ENCODE measurements around the gene DSCAM. TPM values are rescaled to one million over a fixed set of nuclear protein-coding genes. Genes with fewer than 3 reads are reported as not detected.

Gene DSCAM
- total RNA-seq, 2 donors from 2014 or later, result not detected

DNA sequence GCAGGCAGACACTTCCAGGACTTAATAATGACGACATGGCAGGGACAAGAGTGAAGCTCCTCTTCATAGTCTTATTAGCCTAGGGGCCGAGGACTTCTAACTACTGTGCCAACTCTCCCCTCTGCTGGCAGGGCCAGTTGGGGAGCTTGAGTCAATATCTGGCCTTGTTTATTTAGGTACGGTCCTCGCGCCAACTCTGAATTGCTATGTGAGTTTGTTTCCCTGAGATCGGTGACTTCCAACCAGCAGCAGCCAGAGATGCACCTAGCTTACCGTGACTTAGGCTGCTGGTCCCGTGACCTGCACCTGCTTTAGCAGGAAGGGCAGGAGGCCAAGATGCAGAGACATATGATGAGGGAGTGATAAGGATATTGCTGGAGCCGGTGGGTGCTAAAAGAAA, 528.6 kb downstream of the DSCAM start:
- Mint-ChIP-seq H3K27me3 (ENCODE audit: low read depth) (no peaks in the 10 kb centered on the region), H3K27ac (no peak overlapping the region), H3K4me1 (ENCODE audit: low read depth) (no peaks in the 10 kb centered on the region), H3K36me3 (ENCODE audit: insufficient read depth in 2 of 2) (no peaks in the 10 kb centered on the region), H3K9me3 (peaks cover 6 to 7% of the 10 kb centered on the region in 2 donors), H3K4me3 (no peak overlapping the region)
- no peak for DNase-seq
- no peak for ATAC-seq (replicated peaks in 1 of 2)

DNA sequence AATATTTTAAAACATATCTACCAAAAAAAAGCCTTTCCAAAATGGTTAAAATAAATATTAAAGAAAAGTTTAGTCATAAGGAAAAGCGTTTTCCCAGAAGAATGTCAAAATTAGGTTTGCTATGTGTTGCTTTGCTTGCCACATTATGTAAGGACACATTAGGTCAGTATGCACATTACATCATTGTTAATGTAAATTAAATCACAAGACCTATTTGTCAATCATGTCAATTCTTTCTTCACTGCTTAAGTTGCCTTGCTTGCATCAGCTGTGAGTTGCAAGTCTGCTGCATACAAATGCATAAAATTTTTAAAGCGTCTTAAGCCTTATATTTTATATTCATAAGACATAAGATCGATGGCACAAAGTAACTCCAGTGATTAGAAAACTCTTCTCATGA, 530.9 kb downstream of the DSCAM start:
- Mint-ChIP-seq H3K27me3 (ENCODE audit: low read depth) (no peaks in the 10 kb centered on the region), H3K27ac (no peak overlapping the region), H3K36me3 (ENCODE audit: insufficient read depth in 2 of 2) (no peaks in the 10 kb centered on the region), H3K9me3 (peaks cover 3% of the 10 kb centered on the region in 2 donors), H3K4me3 (no peak overlapping the region), H3K4me1 (ENCODE audit: low read depth) (no peaks in the 10 kb centered on the region)
- ATAC-seq (replicated peaks in 1 of 2) (no peak), DNase-seq (no peak)

DNA sequence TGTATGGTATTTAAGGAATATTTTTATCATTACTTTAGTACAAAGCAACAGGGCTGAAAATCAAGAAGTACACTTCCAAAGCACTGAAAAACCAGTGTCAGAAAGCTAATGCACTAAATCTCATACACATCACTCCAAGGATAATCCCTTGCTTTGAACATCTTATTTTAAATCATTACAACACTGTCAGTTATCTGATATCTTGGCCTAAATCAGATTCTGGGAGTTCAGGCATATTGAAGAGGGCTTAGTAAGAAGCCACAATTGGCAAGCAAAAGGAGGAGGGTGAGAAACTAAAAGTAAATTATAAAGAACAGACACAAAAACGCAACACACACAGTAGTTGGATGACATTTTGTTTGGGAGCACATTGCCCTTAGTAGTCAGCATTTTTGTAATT, 531.3 kb downstream of the DSCAM start:
- peaks cover 2 to 3% of the 10 kb centered on the region in 2 donors for H3K9me3 Mint-ChIP-seq
- no peaks in the 10 kb centered on the region for H3K36me3 Mint-ChIP-seq (ENCODE audit: insufficient read depth in 2 of 2)
- ATAC-seq (replicated peaks in 1 of 2) (no peak), DNase-seq (no peak)
- no peaks in the 10 kb centered on the region for H3K4me1 Mint-ChIP-seq (ENCODE audit: low read depth)
- no peak overlapping the region for H3K27ac Mint-ChIP-seq
- H3K4me3 Mint-ChIP-seq, result no peak overlapping the region
- H3K27me3 Mint-ChIP-seq (ENCODE audit: low read depth), result no peaks in the 10 kb centered on the region

DNA sequence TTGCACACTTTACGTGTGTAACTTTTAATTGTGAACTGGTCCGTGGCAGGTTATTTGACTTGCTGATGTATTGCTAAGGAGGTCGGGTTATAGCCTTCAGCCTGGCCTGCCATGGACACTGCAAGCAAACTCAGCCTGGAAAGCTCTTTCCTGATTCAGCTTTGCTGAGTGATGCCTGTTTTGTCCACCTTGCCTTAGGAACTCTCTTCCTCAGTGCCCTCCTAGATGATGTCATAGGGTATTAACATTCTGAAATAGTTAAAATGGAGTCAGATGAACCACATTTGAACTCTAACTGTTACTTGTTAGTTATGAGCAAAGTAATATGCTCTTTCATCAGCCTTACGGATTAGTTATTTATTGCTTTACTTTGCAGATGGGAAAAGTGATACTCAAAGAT, 533.7 kb downstream of the DSCAM start:
- no peaks in the 10 kb centered on the region for H3K27me3 Mint-ChIP-seq (ENCODE audit: low read depth)
- peaks cover 4% of the 10 kb centered on the region in 2 donors for H3K9me3 Mint-ChIP-seq
- DNase-seq, result no peak
- H3K4me3 Mint-ChIP-seq, result no peak overlapping the region
- no peaks in the 10 kb centered on the region for H3K4me1 Mint-ChIP-seq (ENCODE audit: low read depth)
- H3K27ac Mint-ChIP-seq, result no peak overlapping the region
- ATAC-seq (replicated peaks in 1 of 2), result no peak
- no peaks in the 10 kb centered on the region for H3K36me3 Mint-ChIP-seq (ENCODE audit: insufficient read depth in 2 of 2)

DNA sequence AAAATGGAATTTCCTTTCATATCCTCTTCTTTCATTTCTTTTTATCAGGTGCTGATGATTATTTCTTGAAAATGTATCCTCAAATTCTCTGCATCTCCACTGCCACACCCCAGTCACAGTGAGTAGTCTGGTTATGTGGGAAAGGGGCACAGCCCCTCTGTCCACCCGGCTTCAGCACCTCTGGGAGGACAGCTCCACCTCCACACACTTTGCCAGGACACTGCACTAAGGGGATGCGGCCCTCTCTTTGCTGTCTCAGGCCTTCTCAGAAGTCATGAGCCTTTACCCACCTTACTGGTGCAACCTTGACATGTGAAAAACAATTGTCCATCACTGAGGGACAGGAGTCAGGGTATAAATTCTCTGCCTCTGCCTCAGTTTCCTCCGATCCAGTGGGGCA, 546.7 kb downstream of the DSCAM start:
- Mint-ChIP-seq H3K36me3 (ENCODE audit: insufficient read depth in 2 of 2) (no peaks in the 10 kb centered on the region), H3K27ac (no peak overlapping the region), H3K4me3 (no peak overlapping the region), H3K4me1 (ENCODE audit: low read depth) (no peaks in the 10 kb centered on the region), H3K27me3 (ENCODE audit: low read depth) (no peaks in the 10 kb centered on the region), H3K9me3 (peaks cover 16 to 18% of the 10 kb centered on the region in 2 donors)
- no peak for ATAC-seq (replicated peaks in 1 of 2)
- DNase-seq, result no peak

DNA sequence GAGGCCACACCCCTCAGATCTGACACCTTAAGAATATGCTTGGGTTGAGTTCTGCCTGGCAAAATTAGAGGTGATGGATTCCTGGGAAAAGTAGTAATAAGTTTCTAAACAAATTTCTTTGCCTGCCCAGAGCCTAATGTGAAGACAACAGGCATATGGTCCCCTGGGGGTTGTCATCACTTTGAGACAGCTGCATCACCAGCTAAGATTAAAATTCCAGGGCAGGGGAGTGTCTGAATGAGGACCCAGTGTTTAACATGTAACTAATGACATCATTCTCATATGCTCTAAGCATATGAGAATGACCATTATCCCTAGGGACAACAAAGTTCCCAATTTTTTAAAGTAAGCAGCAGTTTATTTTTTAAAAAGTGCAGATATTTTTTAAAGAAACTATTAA, 547.5 kb downstream of the DSCAM start:
- H3K4me3 Mint-ChIP-seq, result no peak overlapping the region
- peaks cover 16 to 18% of the 10 kb centered on the region in 2 donors for H3K9me3 Mint-ChIP-seq
- H3K27ac Mint-ChIP-seq, result no peak overlapping the region
- DNase-seq (no peak), ATAC-seq (replicated peaks in 1 of 2) (no peak)
- no peaks in the 10 kb centered on the region for H3K27me3 Mint-ChIP-seq (ENCODE audit: low read depth)
- H3K4me1 Mint-ChIP-seq (ENCODE audit: low read depth), result no peaks in the 10 kb centered on the region
- no peaks in the 10 kb centered on the region for H3K36me3 Mint-ChIP-seq (ENCODE audit: insufficient read depth in 2 of 2)

DNA sequence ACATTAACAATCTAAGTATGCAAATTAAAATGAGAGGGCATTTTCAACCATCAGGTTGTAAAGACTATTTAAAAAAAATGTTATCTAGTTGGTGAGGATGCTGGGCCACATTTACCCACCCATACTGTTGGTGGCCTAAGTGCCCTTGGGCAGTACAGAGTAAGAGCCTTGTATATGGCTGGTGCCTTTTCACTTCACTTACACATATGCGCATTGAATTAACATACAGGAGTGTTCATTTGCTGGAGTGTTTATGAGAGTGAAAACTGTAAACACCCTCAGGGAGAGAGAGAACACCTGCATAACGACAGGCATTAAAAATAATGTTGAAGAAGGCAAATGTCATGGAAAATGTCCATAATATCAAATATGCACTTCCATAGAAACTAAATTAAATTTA, 552.6 kb downstream of the DSCAM start:
- H3K9me3 Mint-ChIP-seq, result peaks cover 0 to 2% of the 10 kb centered on the region in 2 donors
- H3K4me3 Mint-ChIP-seq, result no peak overlapping the region
- DNase-seq (no peak), ATAC-seq (replicated peaks in 1 of 2) (no peak)
- no peaks in the 10 kb centered on the region for H3K4me1 Mint-ChIP-seq (ENCODE audit: low read depth)
- H3K27ac Mint-ChIP-seq, result no peak overlapping the region
- no peaks in the 10 kb centered on the region for H3K27me3 Mint-ChIP-seq (ENCODE audit: low read depth)
- no peaks in the 10 kb centered on the region for H3K36me3 Mint-ChIP-seq (ENCODE audit: insufficient read depth in 2 of 2)

DNA sequence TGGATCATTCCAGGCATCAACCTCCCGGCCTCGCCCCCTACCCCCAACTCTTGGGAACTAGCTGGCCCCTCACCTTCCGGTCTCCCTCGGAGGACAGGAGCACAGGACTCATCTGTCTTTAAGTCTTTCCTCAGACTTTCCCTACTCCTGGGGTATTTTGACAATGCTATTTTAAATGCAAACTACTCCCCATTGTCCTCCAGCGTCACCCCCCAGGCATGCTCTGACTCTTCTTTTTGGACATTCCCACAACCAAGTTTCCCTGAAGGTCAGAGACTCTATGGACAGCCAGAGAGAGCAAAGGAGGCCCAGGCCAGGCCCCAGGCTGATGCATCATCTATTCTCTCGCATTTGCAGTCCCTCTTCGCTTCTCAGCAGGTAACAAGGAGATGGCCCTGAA, 555.4 kb downstream of the DSCAM start:
- ATAC-seq (replicated peaks in 1 of 2) (no peak), DNase-seq (no peak)
- H3K4me3 Mint-ChIP-seq, result no peak overlapping the region
- H3K27ac Mint-ChIP-seq, result no peak overlapping the region
- no peaks in the 10 kb centered on the region for H3K4me1 Mint-ChIP-seq (ENCODE audit: low read depth)
- no peaks in the 10 kb centered on the region for H3K9me3 Mint-ChIP-seq
- H3K27me3 Mint-ChIP-seq (ENCODE audit: low read depth), result no peaks in the 10 kb centered on the region
- H3K36me3 Mint-ChIP-seq (ENCODE audit: insufficient read depth in 2 of 2), result no peaks in the 10 kb centered on the region

DNA sequence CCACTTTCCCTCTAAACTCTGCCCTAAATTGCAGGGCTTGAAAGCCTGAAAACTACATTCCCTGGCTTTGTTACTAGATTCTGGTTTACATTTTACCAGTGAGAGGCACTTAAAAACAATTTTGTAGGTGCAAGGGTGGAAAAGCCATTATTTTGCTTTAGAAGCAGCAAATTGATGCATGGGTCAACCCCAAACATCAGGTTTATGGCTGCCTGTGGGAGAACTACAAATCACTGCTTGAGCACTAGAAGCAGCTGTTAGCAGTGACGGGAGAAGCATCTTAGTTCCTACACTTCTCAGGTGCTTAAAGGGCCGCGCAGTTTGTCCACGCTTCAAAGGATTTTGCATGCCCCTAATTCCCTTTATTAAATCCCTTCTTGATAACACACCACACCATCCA, 562.5 kb downstream of the DSCAM start:
- Mint-ChIP-seq H3K9me3 (peaks cover 2% of the 10 kb centered on the region in 2 donors), H3K4me1 (ENCODE audit: low read depth) (no peaks in the 10 kb centered on the region), H3K36me3 (ENCODE audit: insufficient read depth in 2 of 2) (peaks cover 0 to 2% of the 10 kb centered on the region in 2 donors), H3K4me3 (no peak overlapping the region), H3K27me3 (ENCODE audit: low read depth) (peaks cover 6% of the 10 kb centered on the region), H3K27ac (no peak overlapping the region)
- ATAC-seq (replicated peaks in 1 of 2), result no peak
- DNase-seq, result no peak

DNA sequence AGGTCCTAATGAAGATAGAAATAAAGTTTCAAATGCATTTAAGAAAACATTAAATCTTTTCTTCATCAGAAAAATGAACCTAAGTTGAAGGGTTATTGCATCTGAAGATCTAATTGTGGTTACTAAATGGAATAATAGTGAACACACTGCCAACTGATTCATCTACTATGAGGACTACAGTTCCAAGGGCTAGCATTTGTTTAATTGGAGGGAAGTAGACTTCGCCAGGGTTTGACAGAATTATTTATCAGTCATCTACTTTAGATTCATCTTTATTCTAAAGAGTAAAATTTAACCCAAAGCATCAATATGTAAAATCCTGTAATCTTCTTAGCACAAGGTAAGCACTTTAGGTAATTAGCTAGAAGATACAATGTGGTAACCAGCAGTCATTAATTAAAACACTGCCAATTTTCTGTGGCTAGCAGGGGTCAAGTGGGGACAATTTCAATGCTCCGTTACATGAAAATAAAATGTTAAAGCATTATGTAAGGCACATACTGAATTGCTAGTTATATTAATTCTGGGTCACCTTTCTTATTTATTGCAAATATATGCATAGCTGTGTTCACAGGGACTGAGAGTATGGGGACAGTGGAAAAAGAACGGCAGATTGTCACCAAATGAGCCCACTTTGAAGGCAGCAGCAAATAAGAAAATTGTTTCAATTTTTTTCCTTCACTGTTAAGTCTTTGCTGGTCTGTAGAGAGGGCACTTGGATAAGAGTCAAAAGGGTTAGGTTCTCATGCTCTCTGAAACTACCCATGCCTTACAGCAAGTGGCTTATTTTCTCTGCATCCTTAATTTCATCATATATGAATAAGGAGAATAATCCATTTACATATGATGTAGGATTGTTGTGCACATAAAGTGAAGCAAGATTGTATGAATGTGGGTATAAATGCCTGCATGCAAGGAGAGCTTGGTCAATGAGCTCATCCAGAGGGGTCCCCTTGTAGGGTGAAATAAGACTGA, 563.8 kb downstream of the DSCAM start:
- ATAC-seq (replicated peaks in 1 of 2) (no peak), DNase-seq (no peak)
- H3K27ac Mint-ChIP-seq, result no peak overlapping the region
- H3K36me3 Mint-ChIP-seq (ENCODE audit: insufficient read depth in 2 of 2), result peaks cover 0 to 2% of the 10 kb centered on the region in 2 donors
- H3K27me3 Mint-ChIP-seq (ENCODE audit: low read depth), result peaks cover 6% of the 10 kb centered on the region
- peaks cover 2% of the 10 kb centered on the region in 2 donors for H3K9me3 Mint-ChIP-seq
- H3K4me3 Mint-ChIP-seq, result no peak overlapping the region
- no peaks in the 10 kb centered on the region for H3K4me1 Mint-ChIP-seq (ENCODE audit: low read depth)

DNA sequence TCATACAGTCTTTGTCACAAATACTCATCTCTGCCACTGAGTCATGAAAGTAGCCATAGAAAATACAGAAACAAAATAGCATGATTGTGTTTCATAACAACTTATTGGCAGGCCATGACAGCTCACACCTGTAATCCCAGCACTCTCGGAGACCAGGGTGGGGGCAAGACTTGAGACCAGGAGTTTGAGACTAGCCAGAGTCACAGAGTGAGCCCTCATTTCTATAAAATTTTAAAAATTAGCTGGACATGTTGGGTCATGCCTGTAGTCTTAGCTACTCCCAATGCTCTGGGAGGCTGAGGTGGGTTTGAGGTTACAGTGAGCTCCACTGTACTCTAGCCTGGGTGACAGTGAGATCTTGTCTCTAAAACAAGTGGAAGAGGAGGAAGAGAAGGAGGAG, 568.6 kb downstream of the DSCAM start:
- Mint-ChIP-seq H3K27me3 (ENCODE audit: low read depth) (no peaks in the 10 kb centered on the region), H3K4me3 (no peak overlapping the region), H3K27ac (no peak overlapping the region), H3K4me1 (ENCODE audit: low read depth) (no peaks in the 10 kb centered on the region), H3K36me3 (ENCODE audit: insufficient read depth in 2 of 2) (no peaks in the 10 kb centered on the region), H3K9me3 (peaks cover 0 to 4% of the 10 kb centered on the region in 2 donors)
- no peak for DNase-seq
- ATAC-seq (replicated peaks in 1 of 2), result no peak

DNA sequence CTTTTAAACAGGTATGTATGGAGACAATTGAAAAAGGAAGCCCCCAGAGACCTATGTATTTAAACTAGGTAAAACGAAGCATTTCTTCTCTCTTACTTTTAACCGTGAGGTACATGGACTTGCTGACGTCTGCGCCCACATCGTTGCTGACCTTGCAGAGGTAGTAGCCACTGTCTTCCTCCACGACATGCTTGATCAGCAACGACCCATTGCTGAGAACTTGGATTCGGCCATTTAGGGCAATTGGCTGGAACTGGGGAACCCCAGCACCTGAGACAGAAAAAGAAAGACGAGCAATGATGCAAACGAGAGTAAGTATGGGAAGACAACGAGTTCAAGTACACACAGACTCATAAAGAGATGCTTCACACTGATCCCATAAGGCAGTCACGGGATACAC, 571.0 kb downstream of the DSCAM start:
- Mint-ChIP-seq H3K9me3 (peaks cover 0 to 6% of the 10 kb centered on the region in 2 donors), H3K4me1 (ENCODE audit: low read depth) (no peaks in the 10 kb centered on the region), H3K4me3 (no peak overlapping the region), H3K27ac (no peak overlapping the region), H3K27me3 (ENCODE audit: low read depth) (no peaks in the 10 kb centered on the region), H3K36me3 (ENCODE audit: insufficient read depth in 2 of 2) (no peaks in the 10 kb centered on the region)
- ATAC-seq (replicated peaks in 1 of 2) (no peak), DNase-seq (no peak)

DNA sequence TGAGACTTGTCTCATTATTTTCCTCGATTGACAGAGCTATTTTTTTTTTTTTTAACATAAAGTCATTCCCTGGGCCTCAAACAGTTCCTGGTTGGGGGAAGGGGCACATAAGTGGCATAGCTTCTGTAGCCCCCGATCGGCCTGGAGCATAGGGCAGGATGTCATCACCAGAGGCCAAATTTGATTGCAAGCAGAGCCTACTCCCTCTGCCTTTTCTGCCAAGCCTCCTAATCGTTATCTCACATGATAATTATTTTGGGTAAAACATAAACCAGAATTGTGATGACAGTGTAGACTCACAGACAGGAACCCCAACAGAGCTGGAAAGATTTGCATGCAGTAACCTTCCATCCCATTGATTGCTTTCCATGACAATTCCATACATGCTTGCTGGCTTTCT, 574.9 kb downstream of the DSCAM start:
- H3K27me3 Mint-ChIP-seq (ENCODE audit: low read depth), result no peaks in the 10 kb centered on the region
- ATAC-seq (replicated peaks in 1 of 2), result no peak
- peaks cover 1 to 4% of the 10 kb centered on the region in 2 donors for H3K9me3 Mint-ChIP-seq
- H3K4me3 Mint-ChIP-seq, result no peak overlapping the region
- H3K27ac Mint-ChIP-seq, result peak overlapping the region; percentile 12
- H3K4me1 Mint-ChIP-seq (ENCODE audit: low read depth), result no peaks in the 10 kb centered on the region
- DNase-seq, result no peak
- H3K36me3 Mint-ChIP-seq (ENCODE audit: insufficient read depth in 2 of 2), result no peaks in the 10 kb centered on the region

DNA sequence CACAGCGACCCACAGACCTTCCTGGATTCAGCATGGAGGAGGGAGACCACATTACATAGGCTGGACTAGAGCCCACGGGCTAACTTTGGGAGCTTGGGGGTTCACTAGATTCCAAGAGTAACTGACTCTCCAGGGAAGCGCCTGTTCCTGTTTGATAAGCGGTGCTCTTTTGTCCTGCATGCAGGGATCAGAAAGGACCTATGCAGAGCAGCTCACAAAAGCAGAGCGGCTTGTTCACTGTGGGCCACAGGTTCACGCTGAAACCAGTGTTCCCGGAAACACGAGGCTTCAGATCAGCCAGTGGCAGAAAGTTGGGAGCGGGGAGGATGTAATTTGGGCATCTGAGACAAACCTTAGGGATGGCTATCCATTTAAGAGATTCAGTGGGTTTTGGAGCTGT, 575.8 kb downstream of the DSCAM start:
- Mint-ChIP-seq H3K4me1 (ENCODE audit: low read depth) (no peaks in the 10 kb centered on the region), H3K4me3 (no peak overlapping the region), H3K9me3 (peaks cover 1 to 4% of the 10 kb centered on the region in 2 donors), H3K27me3 (ENCODE audit: low read depth) (no peaks in the 10 kb centered on the region), H3K36me3 (ENCODE audit: insufficient read depth in 2 of 2) (no peaks in the 10 kb centered on the region), H3K27ac (no peak overlapping the region)
- no peak for ATAC-seq (replicated peaks in 1 of 2)
- DNase-seq, result no peak
